CD4-positive, alpha-beta T cell (primary cell): Measurements from ENCODE around the gene EMILIN3. TPM values are rescaled to one million over a fixed set of nuclear protein-coding genes. Genes with fewer than 3 reads are reported as not detected.

Experiments used
- ATAC-seq: fragments of 200-7000 bp; cut with Tn5 transposase; one replicate; pipeline ENCODE4 v1.10.0; 2022; ENCODE audit warnings: mild to moderate bottlenecking; ENCODE audit not compliant: poor library complexity
- CTCF ChIA-PET: fragments of 350-600 bp; sonication (Branson Sonifier 250); formaldehyde crosslinking; loops from one replicate; lab custom pipeline; 2021; ENCODE audit warnings: antibody characterized with exemption, inconsistent platforms; lab: Charles Lee
- POLR2A ChIA-PET: fragments of 350-600 bp; sonication (Branson Sonifier 250); formaldehyde crosslinking; loops from one replicate; lab custom pipeline; 2021; ENCODE audit warnings: antibody characterized with exemption, inconsistent platforms; lab: Charles Lee
- DNase-seq, 14 experiments: peaks; one replicate each; pipeline ENCODE4 v3.0.0-alpha.2; 2013 to 2020; ENCODE audit warnings: mixed read lengths in 2 of 14
- H3K27ac ChIP-seq, 2 donors: one replicate each; pipeline versions ENCODE4 v1.5.1 to v1.7.0; 2013; ENCODE audit warnings: low read length in 2 of 2, low read depth in 1 of 2, mild to moderate bottlenecking in 1 of 2
- H3K27me3 ChIP-seq, 2 experiments: 1 replicate in 1 of 2; 2 replicates in 1 of 2; pipeline versions ENCODE4 v1.6.1 to v1.7.0; 2013; ENCODE audit warnings: low read length in 2 of 2, control low read depth in 1 of 2, mild to moderate bottlenecking in 1 of 2, moderate library complexity in 1 of 2; ENCODE audit not compliant: insufficient read depth in 2 of 2, control insufficient read depth in 1 of 2
- H3K36me3 ChIP-seq: one replicate; pipeline ENCODE4 v1.6.1; 2013; ENCODE audit warnings: low read length, control low read depth; ENCODE audit not compliant: insufficient read depth
- H3K4me1 ChIP-seq: one replicate; pipeline ENCODE4 v1.6.1; 2013; ENCODE audit warnings: low read length, control low read depth; ENCODE audit not compliant: insufficient read depth
- H3K4me3 ChIP-seq: one replicate; pipeline ENCODE4 v1.5.1; 2013; ENCODE audit warnings: mild to moderate bottlenecking, low read length, moderate library complexity
- H3K9me3 ChIP-seq, 2 experiments: 1 replicate in 1 of 2; 2 replicates in 1 of 2; pipeline versions ENCODE4 v1.6.1 to v1.7.0; 2013; ENCODE audit warnings: low read length in 2 of 2, mild to moderate bottlenecking in 2 of 2, control low read depth in 1 of 2, moderate library complexity in 1 of 2; ENCODE audit not compliant: control insufficient read depth in 1 of 2, insufficient read depth in 1 of 2
- H3K27ac Mint-ChIP-seq: one replicate; pipeline ENCODE4 v1.8.0; 2020; ENCODE audit warnings: mixed read lengths
- H3K27me3 Mint-ChIP-seq: one replicate; pipeline ENCODE4 v1.8.0; 2021; ENCODE audit warnings: mixed read lengths
- H3K36me3 Mint-ChIP-seq: one replicate; pipeline ENCODE4 v1.8.0; 2021; ENCODE audit warnings: low read depth, mixed read lengths
- H3K4me1 Mint-ChIP-seq: one replicate; pipeline ENCODE4 v1.8.0; 2021; ENCODE audit warnings: low read depth, mixed read lengths
- H3K4me3 Mint-ChIP-seq: one replicate; pipeline ENCODE4 v1.8.0; 2020; ENCODE audit warnings: mild to moderate bottlenecking, mixed read lengths
- H3K9me3 Mint-ChIP-seq: one replicate; pipeline ENCODE4 v1.8.0; 2020; ENCODE audit warnings: mixed read lengths
- intact Hi-C, 2 experiments: fragments of 100-400 bp; cut with DNase I in 1 of 2; cut with micrococcal nuclease in 1 of 2; formaldehyde crosslinking; loops; one replicate each; pipeline versions ENCODE4 v1.15.1 to v1.9.0; 2023 to 2025; cut with DNase I, micrococcal nuclease
- total RNA-seq, 174 experiments: library from RNA in 2 of 174; stranded (reverse) in 2 of 174; gene quantifications; one replicate each; pipeline ENCODE4 v1.2.3 and lab custom pipeline; 2021 to 2026
- TF ChIP-seq, protein P1 (sequence below): fragments of 200-600 bp; IDR thresholded peaks from one replicate; pipeline ENCODE4 v1.8.0; 2022; ENCODE audit warnings: antibody characterized with exemption, mild to moderate bottlenecking

EMILIN3 gene
- total RNA-seq, 2 experiments from 2014 or later: 0.11 to 0.22 TPM

DNA sequence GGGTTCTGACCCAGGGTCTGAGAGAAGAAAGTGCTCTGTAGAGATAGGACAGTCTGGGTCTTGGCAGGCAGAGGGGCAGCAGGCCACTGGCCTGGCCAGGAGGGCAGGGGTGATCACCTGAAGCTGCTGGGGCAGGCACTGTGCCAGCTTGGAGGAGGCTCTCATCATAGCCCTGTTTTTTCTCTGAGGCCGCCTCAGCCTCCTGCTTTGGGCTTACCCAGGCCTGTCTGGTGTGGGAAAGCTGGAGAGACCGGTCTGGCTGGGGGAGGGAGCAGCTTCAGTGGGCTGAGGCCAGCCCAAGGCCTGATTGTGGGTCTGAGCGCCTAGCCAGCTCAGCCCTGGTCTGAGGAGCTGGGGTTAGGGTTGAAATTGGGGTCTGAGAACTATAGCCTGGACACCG, 22.1 kb downstream of the EMILIN3 start:
- Histone ChIP-seq H3K36me3 (no peaks in the 10 kb centered on the region), H3K27ac (no peak overlapping the region), H3K27me3 (no peaks in the 10 kb centered on the region), H3K4me3 (no peak overlapping the region), H3K9me3 (peaks cover 0 to 4% of the 10 kb centered on the region in 2 experiments), H3K4me1 (peaks cover 14% of the 10 kb centered on the region)
- ChIA-PET POLR2A (interaction anchor here (0.6 to 1.1 kb wide), 2 partner anchors 209 to 277 kb away, joined by 3 to 5 read pairs; no protein-coding TSS in a partner anchor), CTCF (no interaction called here)
- Mint-ChIP-seq H3K4me3 (no peak overlapping the region), H3K27ac (no peak overlapping the region), H3K36me3 (no peaks in the 10 kb centered on the region), H3K4me1 (peaks cover 10% of the 10 kb centered on the region), H3K9me3 (no peaks in the 10 kb centered on the region), H3K27me3 (no peaks in the 10 kb centered on the region)
- TF ChIP-seq, protein P1, sequence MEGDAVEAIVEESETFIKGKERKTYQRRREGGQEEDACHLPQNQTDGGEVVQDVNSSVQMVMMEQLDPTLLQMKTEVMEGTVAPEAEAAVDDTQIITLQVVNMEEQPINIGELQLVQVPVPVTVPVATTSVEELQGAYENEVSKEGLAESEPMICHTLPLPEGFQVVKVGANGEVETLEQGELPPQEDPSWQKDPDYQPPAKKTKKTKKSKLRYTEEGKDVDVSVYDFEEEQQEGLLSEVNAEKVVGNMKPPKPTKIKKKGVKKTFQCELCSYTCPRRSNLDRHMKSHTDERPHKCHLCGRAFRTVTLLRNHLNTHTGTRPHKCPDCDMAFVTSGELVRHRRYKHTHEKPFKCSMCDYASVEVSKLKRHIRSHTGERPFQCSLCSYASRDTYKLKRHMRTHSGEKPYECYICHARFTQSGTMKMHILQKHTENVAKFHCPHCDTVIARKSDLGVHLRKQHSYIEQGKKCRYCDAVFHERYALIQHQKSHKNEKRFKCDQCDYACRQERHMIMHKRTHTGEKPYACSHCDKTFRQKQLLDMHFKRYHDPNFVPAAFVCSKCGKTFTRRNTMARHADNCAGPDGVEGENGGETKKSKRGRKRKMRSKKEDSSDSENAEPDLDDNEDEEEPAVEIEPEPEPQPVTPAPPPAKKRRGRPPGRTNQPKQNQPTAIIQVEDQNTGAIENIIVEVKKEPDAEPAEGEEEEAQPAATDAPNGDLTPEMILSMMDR: no peak
- DNase-seq (no peak), ATAC-seq (no peak)
- intact Hi-C loops: loop anchor here in 1 of 2 experiments (5.0 kb wide), 1 partner anchor 68 kb away; no protein-coding TSS in a partner anchor

DNA sequence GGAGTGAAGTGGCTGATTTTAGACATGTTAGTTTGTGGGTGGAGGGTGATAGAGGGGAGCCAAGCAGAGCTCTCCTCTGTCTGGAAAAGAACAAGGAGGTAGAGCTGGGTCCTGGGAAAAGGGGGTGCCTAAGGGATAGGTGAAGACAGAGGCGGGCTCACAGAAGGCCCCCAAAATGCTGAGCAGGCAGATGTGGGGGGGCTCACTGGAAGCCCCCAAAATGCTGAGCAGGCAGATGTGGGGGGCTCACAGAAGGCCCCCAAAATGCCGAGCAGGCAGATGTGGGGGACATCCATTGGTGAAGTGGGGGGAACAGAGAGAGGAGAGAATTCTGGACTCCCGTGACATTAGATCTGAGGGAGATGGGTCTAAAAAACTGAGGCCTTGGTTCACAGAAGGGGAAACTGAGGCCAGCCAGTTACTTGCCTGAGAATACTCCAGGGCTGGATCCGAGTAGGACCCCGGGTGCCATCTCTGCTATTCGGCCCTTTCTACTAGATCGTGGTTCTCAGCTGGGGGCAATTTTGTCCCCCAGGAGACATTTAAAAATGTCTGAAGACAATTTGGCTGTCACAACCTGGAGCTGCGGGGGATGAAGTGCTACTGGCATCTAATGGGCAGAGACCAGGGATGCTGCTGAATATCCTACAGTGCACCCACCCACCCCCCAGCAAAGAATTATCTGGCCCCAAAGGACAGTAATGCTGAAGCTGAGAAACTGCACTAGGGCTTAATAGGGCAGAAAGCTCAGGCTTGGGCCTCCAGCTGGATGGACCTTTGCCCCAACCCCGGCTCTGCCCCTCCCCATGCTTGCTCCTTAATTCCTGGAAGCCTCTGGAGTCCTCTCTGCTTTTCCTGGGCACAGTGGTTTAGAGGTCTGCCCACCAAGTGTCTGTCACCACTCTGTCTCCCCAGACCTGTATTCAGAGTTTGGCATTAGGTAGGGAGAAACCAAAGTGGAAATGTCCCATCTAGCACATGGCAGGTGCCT, 23.8 kb downstream of the EMILIN3 start:
- DNase-seq (no peak), ATAC-seq (no peak)
- Mint-ChIP-seq H3K9me3 (no peaks in the 10 kb centered on the region), H3K36me3 (no peaks in the 10 kb centered on the region), H3K4me1 (peaks cover 11% of the 10 kb centered on the region), H3K27me3 (peaks cover 3% of the 10 kb centered on the region), H3K4me3 (no peak overlapping the region), H3K27ac (no peak overlapping the region)
- Histone ChIP-seq H3K4me1 (peaks cover 14% of the 10 kb centered on the region), H3K4me3 (no peak overlapping the region), H3K27ac (no peak overlapping the region), H3K9me3 (peaks cover 0 to 4% of the 10 kb centered on the region in 2 experiments), H3K27me3 (no peaks in the 10 kb centered on the region), H3K36me3 (no peaks in the 10 kb centered on the region)
- ChIA-PET CTCF (interaction anchor here (0.8 to 1.8 kb wide), 2 partner anchors 170 to 207 kb away, joined by 4 to 7 read pairs; no protein-coding TSS in a partner anchor), POLR2A (no interaction called here)
- TF ChIP-seq, protein P1: no peak
- intact Hi-C loops: loop anchor here in 1 of 2 experiments (5.0 kb wide), 1 partner anchor 70 kb away; no protein-coding TSS in a partner anchor

DNA sequence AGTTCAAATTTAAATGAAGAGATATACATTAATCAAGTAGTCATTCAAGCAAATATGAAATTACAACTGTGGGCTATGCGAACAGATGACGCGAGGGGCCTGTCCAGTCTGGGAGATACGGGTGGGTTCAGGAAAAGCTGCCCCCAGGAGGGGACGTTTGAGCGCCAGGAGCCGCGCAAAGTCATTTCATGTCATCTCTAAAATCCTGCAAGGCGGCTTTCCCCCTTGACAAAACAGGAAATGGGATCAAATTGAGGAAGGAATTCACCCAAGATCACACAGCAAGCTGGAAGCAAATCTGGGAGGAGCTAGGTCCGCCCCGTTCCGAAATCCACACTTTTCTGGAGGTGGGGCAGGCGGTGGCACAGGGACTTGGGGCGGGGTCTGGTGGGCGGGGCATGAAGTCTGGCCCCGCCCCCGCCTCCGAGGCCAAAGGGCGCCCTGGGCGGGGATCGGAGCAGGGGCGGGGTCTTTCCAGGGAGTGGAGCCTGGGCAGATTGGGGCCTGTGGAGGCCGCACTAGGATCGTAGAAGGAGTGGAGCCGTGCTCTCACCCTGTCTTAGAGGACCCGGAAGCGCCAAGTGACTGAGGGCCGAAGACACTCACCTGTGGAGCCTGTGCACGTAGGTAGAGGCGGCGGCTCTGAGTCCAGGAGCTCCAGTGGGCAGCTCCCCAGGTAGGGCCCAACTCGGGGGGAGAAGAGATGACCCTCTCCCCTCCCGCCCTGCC, 26.1 kb downstream of the EMILIN3 start, which contains the start of gene LPIN3:
Gene LPIN3, plus strand, starts transcription at position 495 of the 729 bp plus-strand sequence. CDS start 4,983 bp downstream, outside the sequence.
- intact Hi-C loops: loop anchor here (1.0 to 5.0 kb wide), 5 partner anchors 72 to 372 kb away; no protein-coding TSS in a partner anchor
- CTCF ChIA-PET: interaction anchor here (1.1 to 2.0 kb wide), 7 partner anchors 9 to 377 kb away, joined by 3 to 12 read pairs (median 4); partner anchors contain the start of gene PLCG1
- TF ChIP-seq, protein P1: peak; percentile 60
- DNase-seq: peak in 13 of 14 experiments; percentile 22 to 75 (median 41)
- Mint-ChIP-seq H3K27ac (peak within 1 kb of the TSS; percentile 10), H3K36me3 (no peaks in the 10 kb centered on the region), H3K27me3 (peaks cover 5% of the 10 kb centered on the region), H3K4me3 (peak within 1 kb of the TSS; percentile 84), H3K4me1 (peaks cover 11% of the 10 kb centered on the region), H3K9me3 (no peaks in the 10 kb centered on the region)
- POLR2A ChIA-PET: interaction anchor here (0.6 to 2.0 kb wide), 2 partner anchors 47 to 184 kb away, joined by 3 to 7 read pairs; no protein-coding TSS in a partner anchor
- ATAC-seq: peak; percentile 71
- Histone ChIP-seq H3K36me3 (no peaks in the 10 kb centered on the region), H3K4me3 (peak within 1 kb of the TSS; percentile 31), H3K4me1 (peaks cover 14% of the 10 kb centered on the region), H3K27ac (no peak within 1 kb of the TSS), H3K27me3 (no peaks in the 10 kb centered on the region), H3K9me3 (peaks cover 0 to under 1% of the 10 kb centered on the region in 2 experiments)
